OCI-LY7 (cell line): Measurements from ENCODE around the gene PHIP.

ENCODE experiments used
- CTCF ChIP-seq: fragments of 200-600 bp; sonication (generic); conservative IDR thresholded peaks from 2 replicates; pipeline ENCODE4 v1.5.1; 2014; ENCODE audit warnings: mild to moderate bottlenecking, antibody characterized with exemption, low read length, moderate library complexity, mixed read lengths
- EZH2phosphoT487 ChIP-seq: fragments of 200-600 bp; sonication (generic); IDR thresholded peaks from 2 replicates; pipeline ENCODE4 v1.6.1; 2018; ENCODE audit warnings: low read depth, borderline replicate concordance, mild to moderate bottlenecking, mixed run types, antibody characterized with exemption, low read length, moderate library complexity, mixed read lengths

- TF ChIP-seq CTCF (no peak), EZH2phosphoT487 (no peak)
Measured at GRCh38 chr6:79010422-79010821, 67.6 kb downstream of the PHIP start.
